Tibial nerve (tissue), 4 donors: Measurements from ENCODE around the gene GHR. TPM values are rescaled to one million over a fixed set of nuclear protein-coding genes. Genes with fewer than 3 reads are reported as not detected.
A peak's percentile ranks its signal among the peaks of the same experiment; 100 is the strongest.

ENCODE experiments used
- DNase-seq, 2 donors: peaks; one replicate each; pipeline ENCODE4 v3.0.0-alpha.2; 2019; ENCODE audit warnings: low spot score in 2 of 2
- H3K27ac ChIP-seq, 4 donors: fragments of 200-600 bp; sonication (generic) in 3 of 4; one replicate each; pipeline ENCODE4 v1.5.1; 2017 to 2019; ENCODE audit warnings: mild to moderate bottlenecking in 1 of 4
- H3K27me3 ChIP-seq, 2 donors: fragments of 200-600 bp; sonication (generic) in 1 of 2; one replicate each; pipeline versions ENCODE4 v1.5.1 to v1.6.0; 2017 to 2019
- H3K36me3 ChIP-seq, 3 donors: fragments of 200-600 bp; sonication (generic); one replicate each; pipeline ENCODE4 v1.5.1; 2018 to 2019
- H3K4me1 ChIP-seq, 4 donors: fragments of 200-600 bp; sonication (generic) in 3 of 4; one replicate each; pipeline ENCODE4 v1.5.1; 2017 to 2019
- H3K4me3 ChIP-seq, 4 donors: fragments of 200-600 bp; sonication (generic) in 3 of 4; one replicate each; pipeline ENCODE4 v1.5.1; 2017 to 2019; ENCODE audit warnings: mild to moderate bottlenecking in 1 of 4, moderate library complexity in 1 of 4
- H3K9me3 ChIP-seq, 4 donors: fragments of 200-600 bp; sonication (generic) in 3 of 4; one replicate each; pipeline ENCODE4 v1.5.1; 2017 to 2019
- EP300 ChIP-seq, 2 donors: sonication (generic); formaldehyde crosslinking; IDR thresholded peaks; one replicate each; pipeline ENCODE4 v1.6.1; 2017; ENCODE audit warnings: antibody characterized with exemption in 2 of 2, mild to moderate bottlenecking in 1 of 2
- POLR2A ChIP-seq, 2 donors: fragments of 450-650 bp; IDR thresholded peaks; one replicate each; pipeline ENCODE4 v1.6.1; 2017; ENCODE audit warnings: antibody characterized with exemption in 2 of 2, mild to moderate bottlenecking in 2 of 2, moderate library complexity in 2 of 2
- WGBS, 2 donors: methylation state at CpG; one replicate each; pipeline ENCODE4 v1.1.5; 2018; 5-methylcytosine and 5-hydroxymethylcytosine counted together
- total RNA-seq, 4 donors: library from RNA; depleted of rRNA; stranded (reverse); fragments of >200 nt; gene quantifications; one replicate each; pipeline ENCODE4 v1.1.0, GENCODE V29; 2016
- TF ChIP-seq, protein P1 (sequence below), 5 experiments: fragments of 200-600 bp in 3 of 5; fragments of 450-650 bp in 2 of 5; sonication (generic) in 3 of 5; IDR thresholded peaks; one replicate each; pipeline ENCODE4 v1.5.1; 2016 to 2019; ENCODE audit warnings: antibody characterized with exemption in 5 of 5, mild to moderate bottlenecking in 3 of 5, moderate library complexity in 2 of 5

GHR gene
- total RNA-seq, 4 donors from 2014 or later = 30.2 to 39.6 (median 39.2) TPM

DNA sequence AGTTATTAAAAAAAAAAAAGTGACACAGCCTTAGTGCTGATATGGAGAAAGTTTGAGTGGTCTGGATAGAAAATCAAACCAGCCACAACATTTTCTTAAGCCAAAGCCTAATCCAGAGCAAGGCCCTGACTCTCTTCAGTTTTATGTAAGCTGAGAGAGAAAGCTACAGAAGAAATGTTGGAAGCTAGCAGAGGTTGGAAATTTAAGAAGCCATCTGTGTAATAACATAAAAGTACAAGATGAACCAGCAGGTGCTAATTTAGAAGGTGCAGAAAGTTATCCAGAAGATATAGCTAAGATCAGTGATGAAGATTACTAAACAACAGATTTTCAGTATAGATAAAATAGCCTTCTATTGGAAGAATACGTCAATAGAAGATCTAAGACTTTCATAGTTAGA, 102.9 kb downstream of the GHR start:
- TF ChIP-seq EP300 (IDR thresholded peaks at IDR 0.05) (no peak), POLR2A (IDR thresholded peaks at IDR 0.05) (no peak)
- TF ChIP-seq, protein P1, sequence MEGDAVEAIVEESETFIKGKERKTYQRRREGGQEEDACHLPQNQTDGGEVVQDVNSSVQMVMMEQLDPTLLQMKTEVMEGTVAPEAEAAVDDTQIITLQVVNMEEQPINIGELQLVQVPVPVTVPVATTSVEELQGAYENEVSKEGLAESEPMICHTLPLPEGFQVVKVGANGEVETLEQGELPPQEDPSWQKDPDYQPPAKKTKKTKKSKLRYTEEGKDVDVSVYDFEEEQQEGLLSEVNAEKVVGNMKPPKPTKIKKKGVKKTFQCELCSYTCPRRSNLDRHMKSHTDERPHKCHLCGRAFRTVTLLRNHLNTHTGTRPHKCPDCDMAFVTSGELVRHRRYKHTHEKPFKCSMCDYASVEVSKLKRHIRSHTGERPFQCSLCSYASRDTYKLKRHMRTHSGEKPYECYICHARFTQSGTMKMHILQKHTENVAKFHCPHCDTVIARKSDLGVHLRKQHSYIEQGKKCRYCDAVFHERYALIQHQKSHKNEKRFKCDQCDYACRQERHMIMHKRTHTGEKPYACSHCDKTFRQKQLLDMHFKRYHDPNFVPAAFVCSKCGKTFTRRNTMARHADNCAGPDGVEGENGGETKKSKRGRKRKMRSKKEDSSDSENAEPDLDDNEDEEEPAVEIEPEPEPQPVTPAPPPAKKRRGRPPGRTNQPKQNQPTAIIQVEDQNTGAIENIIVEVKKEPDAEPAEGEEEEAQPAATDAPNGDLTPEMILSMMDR (IDR thresholded peaks at IDR 0.05) = no peak
- peaks cover 0 to 24% (median 4%) of the 10 kb centered on the region in 4 donors for H3K4me1 ChIP-seq
- H3K9me3 ChIP-seq = peaks cover 0 to 4% (median 0%) of the 10 kb centered on the region in 4 donors
- no peak overlapping the region for H3K27ac ChIP-seq
- H3K27me3 ChIP-seq = no peaks in the 10 kb centered on the region
- WGBS, 2 donors = 93 to 100% methylated on average over 1 of the region's 1 CpG
- no peaks in the 10 kb centered on the region for H3K36me3 ChIP-seq
- DNase-seq = no peak
- no peak overlapping the region for H3K4me3 ChIP-seq

DNA sequence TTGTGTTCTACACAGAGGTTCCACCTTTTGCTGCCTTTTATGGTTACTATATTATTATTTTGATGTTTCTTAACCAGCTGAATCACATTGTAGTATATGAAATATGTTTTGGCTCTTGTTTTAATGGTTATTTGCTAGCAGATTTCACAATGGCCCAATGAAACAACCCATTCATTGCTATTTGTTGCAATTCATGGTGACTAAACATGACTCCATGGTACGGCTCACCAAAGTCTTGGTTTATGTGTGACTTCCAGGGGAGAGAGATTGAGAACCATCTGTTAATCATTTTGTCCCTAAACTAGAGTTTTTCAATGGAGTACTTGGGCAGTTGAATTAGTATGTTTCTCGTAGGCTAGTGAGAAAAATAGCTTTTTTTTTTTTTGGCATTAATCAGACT, 108.4 kb downstream of the GHR start:
- no peak overlapping the region for H3K4me3 ChIP-seq
- DNase-seq = no peak
- H3K9me3 ChIP-seq = peaks cover 0 to 10% (median 4%) of the 10 kb centered on the region in 4 donors
- no peaks in the 10 kb centered on the region for H3K4me1 ChIP-seq
- 60 to 65% methylated on average over 2 of the region's 2 CpGs for WGBS, 2 donors
- H3K36me3 ChIP-seq = no peaks in the 10 kb centered on the region
- H3K27ac ChIP-seq = peak overlapping the region in 1 of 4 donors; percentile 56
- TF ChIP-seq, protein P1 (IDR thresholded peaks at IDR 0.05) = no peak
- no peak for TF ChIP-seq EP300 (IDR thresholded peaks at IDR 0.05)
- TF ChIP-seq POLR2A (IDR thresholded peaks at IDR 0.05) = no peak
- H3K27me3 ChIP-seq = no peaks in the 10 kb centered on the region

DNA sequence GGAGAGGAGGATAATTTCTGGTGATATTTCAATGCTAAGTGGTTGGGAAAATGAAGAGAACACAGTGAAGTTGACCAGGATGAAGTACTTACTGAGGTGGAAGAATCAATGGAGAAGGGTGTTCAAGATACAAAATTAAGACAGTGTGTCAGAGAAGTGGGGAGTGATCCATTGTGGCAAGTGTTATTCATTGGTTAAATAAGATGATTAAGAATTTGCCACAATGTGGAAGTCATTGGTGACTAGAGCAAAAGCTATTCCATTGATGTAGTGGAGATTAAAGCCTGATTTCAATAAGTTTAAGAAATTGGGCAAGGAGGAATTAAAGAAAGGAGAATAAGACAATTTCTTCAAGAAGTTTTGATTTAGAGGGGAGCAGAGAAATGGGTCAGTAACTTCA, 118.9 kb downstream of the GHR start:
- no peak for TF ChIP-seq EP300 (IDR thresholded peaks at IDR 0.05)
- TF ChIP-seq POLR2A (IDR thresholded peaks at IDR 0.05) = no peak
- Histone ChIP-seq H3K4me3 (no peak overlapping the region), H3K36me3 (no peaks in the 10 kb centered on the region), H3K27me3 (no peaks in the 10 kb centered on the region), H3K4me1 (peaks cover 0 to 5% (median 1%) of the 10 kb centered on the region in 4 donors), H3K9me3 (peaks cover 0 to 25% (median 10%) of the 10 kb centered on the region in 4 donors), H3K27ac (no peak overlapping the region)
- DNase-seq = no peak

DNA sequence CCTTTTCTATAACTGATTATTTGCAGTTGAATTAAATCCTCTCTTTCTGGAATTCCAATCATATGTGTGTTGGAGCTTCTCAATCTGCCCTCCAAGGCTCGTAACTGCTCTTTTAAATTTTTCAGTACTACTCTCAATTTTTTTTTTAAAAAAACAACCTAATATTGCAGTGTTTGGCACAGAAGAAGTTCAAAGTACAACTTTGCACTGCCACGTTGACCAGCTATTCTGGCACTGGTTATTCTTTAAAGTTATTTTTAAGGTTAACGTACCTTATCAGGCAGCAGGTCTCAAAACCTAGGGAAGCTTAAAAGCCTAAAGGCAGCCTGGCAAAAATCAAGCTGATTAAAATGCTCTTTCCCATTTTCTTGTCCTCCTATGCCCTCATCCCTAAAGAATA, 120.5 kb downstream of the GHR start:
- TF ChIP-seq POLR2A (IDR thresholded peaks at IDR 0.05) (no peak), EP300 (IDR thresholded peaks at IDR 0.05) (no peak)
- TF ChIP-seq, protein P1 (IDR thresholded peaks at IDR 0.05) = no peak
- no peak for DNase-seq
- WGBS, 2 donors = 67% methylated on average over 3 of the region's 3 CpGs
- Histone ChIP-seq H3K36me3 (no peaks in the 10 kb centered on the region), H3K27me3 (no peaks in the 10 kb centered on the region), H3K4me3 (no peak overlapping the region), H3K9me3 (peaks cover 0 to 15% (median 7%) of the 10 kb centered on the region in 4 donors), H3K4me1 (peaks cover 0 to 12% (median 4%) of the 10 kb centered on the region in 4 donors), H3K27ac (no peak overlapping the region)

DNA sequence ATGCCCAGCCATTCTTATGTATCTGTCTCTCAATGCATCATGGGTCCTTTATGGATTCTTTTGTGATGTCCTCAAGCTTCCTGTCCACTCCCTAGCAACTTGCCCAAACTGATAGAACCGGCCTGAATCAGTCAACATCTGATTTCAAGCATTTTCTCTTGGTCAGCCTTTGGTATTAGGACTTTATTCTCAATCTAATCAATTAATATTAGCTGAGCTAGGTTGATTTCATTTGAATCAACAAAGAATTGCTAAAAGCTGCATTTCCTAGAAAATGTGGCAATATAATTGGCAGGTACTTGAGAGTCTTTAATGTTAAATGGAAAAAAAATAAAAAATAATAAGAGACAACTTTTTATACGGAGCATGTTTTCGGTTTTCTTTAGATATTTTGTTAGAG, 121.8 kb downstream of the GHR start:
- Histone ChIP-seq H3K27me3 (no peaks in the 10 kb centered on the region), H3K4me3 (no peak overlapping the region), H3K27ac (no peak overlapping the region), H3K9me3 (peaks cover 0 to 6% (median 3%) of the 10 kb centered on the region in 4 donors), H3K36me3 (no peaks in the 10 kb centered on the region), H3K4me1 (peaks cover 0 to 12% (median 4%) of the 10 kb centered on the region in 4 donors)
- TF ChIP-seq, protein P1 (IDR thresholded peaks at IDR 0.05) = no peak
- no peak for TF ChIP-seq EP300 (IDR thresholded peaks at IDR 0.05)
- TF ChIP-seq POLR2A (IDR thresholded peaks at IDR 0.05) = no peak
- WGBS, 2 donors = 90 to 91% methylated on average over 3 of the region's 3 CpGs
- no peak for DNase-seq

DNA sequence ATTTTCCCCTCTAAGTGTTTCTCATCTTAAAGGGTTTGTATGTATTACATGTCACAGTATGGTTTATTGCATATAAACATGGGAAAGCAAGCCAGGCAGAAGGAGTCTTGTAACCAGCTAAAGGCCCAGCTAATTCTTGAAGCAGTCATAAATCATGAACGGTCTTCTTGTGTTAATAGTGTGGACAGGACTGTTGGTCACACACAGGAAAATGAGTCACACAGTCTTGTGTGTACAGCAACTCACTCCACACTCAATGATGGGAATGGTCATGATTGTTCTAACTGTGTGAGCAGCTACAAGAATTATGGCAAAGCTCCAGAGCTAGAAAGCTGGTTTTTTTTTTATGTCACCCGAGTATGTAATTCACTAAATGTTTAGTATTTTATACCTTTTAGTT, 123.9 kb downstream of the GHR start:
- no peak for TF ChIP-seq POLR2A (IDR thresholded peaks at IDR 0.05)
- TF ChIP-seq, protein P1 (IDR thresholded peaks at IDR 0.05) = no peak
- TF ChIP-seq EP300 (IDR thresholded peaks at IDR 0.05) = no peak
- H3K27ac ChIP-seq = peak overlapping the region in 1 of 4 donors; percentile 60
- no peak overlapping the region for H3K4me3 ChIP-seq
- H3K36me3 ChIP-seq = no peaks in the 10 kb centered on the region
- 35 to 49% methylated on average over 2 of the region's 2 CpGs for WGBS, 2 donors
- no peaks in the 10 kb centered on the region for H3K9me3 ChIP-seq
- peaks cover 0 to 12% (median 4%) of the 10 kb centered on the region in 4 donors for H3K4me1 ChIP-seq
- no peaks in the 10 kb centered on the region for H3K27me3 ChIP-seq
- DNase-seq = no peak
